Heart left ventricle (tissue), 13 donors: ENCODE measurements around the gene KMT5B.

Experiments used
- CTCF ChIP-seq, 12 donors: fragments of 200-600 bp; sonication (generic) in 4 of 12; IDR thresholded peaks; one replicate each; pipeline versions ENCODE4 v1.5.0 to v1.8.0; 2018 to 2022; ENCODE audit warnings: antibody characterized with exemption in 12 of 12, mild to moderate bottlenecking in 5 of 12
- POLR2A ChIP-seq, 2 donors: fragments of 450-650 bp; IDR thresholded peaks; one replicate each; pipeline ENCODE4 v1.6.1; 2017; ENCODE audit warnings: antibody characterized with exemption in 2 of 2, mild to moderate bottlenecking in 2 of 2, moderate library complexity in 2 of 2
- donor health status: ischemic (EF 13 %, LVEDD 7.1; RV severe dilation, severe dysfunction).
- donor health status: DM: no; HTN: yes; CAD: no.
- donor health status: DM: no; HTN: no; CAD: no.
- donor health status: ischemic (EF 25% LVEDD 6.9; RV normal size, moderate dysfunction).
- donor health status: ischemic (EF 25% LVEDD 5.7; RV mildly dilated, moderate dysfunction).
- donor health status: ischemic (EF 35%, LVEDD 5.7; RV mildly dilated, moderate dysfunction).
- donor health status: nonischemic (EF 11% LVEDD 7.7; RV severe dilation, severe dysfunction).
- donor health status: DM: yes; HTN: yes; CAD: no.
- donor health status: PGD.
- donor health status: ischemic (EF 29% LVEDD 5.4; RV normal size, mild dysfunction).
- donor health status: nonischemic (EF 23%, LVEDD 6.1; RV moderate dilation, normal function).

GRCh38 chr11:68137833-68138232, 75.3 kb downstream of the KMT5B start:
- TF ChIP-seq CTCF (IDR thresholded peaks at IDR 0.05) (no peak), POLR2A (IDR thresholded peaks at IDR 0.05) (no peak)
